Ovary (tissue), 9 donors: ENCODE data around the gene DHX57. TPM values are rescaled to one million over a fixed set of nuclear protein-coding genes. Genes with fewer than 3 reads are reported as not detected.

Experiments used
- DNase-seq, 5 donors: peaks; one replicate each; pipeline ENCODE4 v3.0.0-alpha.2; 2019 to 2020
- H3K27ac ChIP-seq, 2 donors: fragments of 200-600 bp; one replicate each; pipeline versions ENCODE4 v1.5.1 to v1.8.0; 2019 to 2022
- H3K27me3 ChIP-seq: fragments of 200-600 bp; one replicate; pipeline ENCODE4 v1.8.0; 2022
- H3K36me3 ChIP-seq: fragments of 200-600 bp; sonication (generic); one replicate; pipeline ENCODE4 v1.5.1; 2019
- H3K4me1 ChIP-seq: one replicate; pipeline ENCODE4 v1.8.1; 2013; ENCODE audit warnings: mild to moderate bottlenecking, moderate library complexity; ENCODE audit not compliant: insufficient read depth
- H3K4me3 ChIP-seq: fragments of 200-600 bp; sonication (generic); one replicate; pipeline ENCODE4 v1.5.1; 2017
- H3K9me3 ChIP-seq, 2 donors: fragments of 200-600 bp in 1 of 2; sonication (generic) in 1 of 2; one replicate each; pipeline versions ENCODE4 v1.5.1 to v1.8.1; 2013 to 2019; ENCODE audit warnings: mild to moderate bottlenecking in 1 of 2, moderate library complexity in 1 of 2
- CTCF ChIP-seq, 3 donors: fragments of 450-650 bp in 2 of 3; fragments of 200-600 bp in 1 of 3; IDR thresholded peaks; one replicate each; pipeline versions ENCODE4 v1.5.1 to v1.8.0; 2016 to 2022; ENCODE audit warnings: antibody characterized with exemption in 3 of 3, mild to moderate bottlenecking in 1 of 3
- EP300 ChIP-seq: sonication (generic); formaldehyde crosslinking; IDR thresholded peaks from one replicate; pipeline ENCODE4 v1.6.1; 2017; ENCODE audit warnings: antibody characterized with exemption
- POLR2A ChIP-seq: fragments of 450-650 bp; IDR thresholded peaks from one replicate; pipeline ENCODE4 v1.6.1; 2017; ENCODE audit warnings: antibody characterized with exemption, mild to moderate bottlenecking, moderate library complexity
- WGBS, 3 donors: extraction: QIAGEN DNeasy Blood & Tissue Kit in 1 of 3; methylation state at CpG; one replicate each; pipeline versions ENCODE4 v1.1.5 to v1.1.7; 2013 to 2017; 5-methylcytosine and 5-hydroxymethylcytosine counted together
- intact Hi-C, 4 donors: fragments of 100-400 bp; cut with DNase I; formaldehyde crosslinking; loops; one replicate each; pipeline versions ENCODE4 v1.11.0 to v1.15.1; 2022 to 2023
- polyA plus RNA-seq, 2 donors: library from polyadenylated mRNA; stranded (reverse); fragments of 200-250 nt in 1 of 2; fragments of 350-450 nt in 1 of 2; fragmentation: Illumina TruSeq in 1 of 2; extraction: RNeasy Lipid Tissue Mini Kit (QIAGEN cat#74804) in 1 of 2; gene quantifications; one replicate each; pipeline ENCODE4 v1.2.3, GENCODE V29; 2013 to 2014
- total RNA-seq, 7 donors: library from RNA; depleted of rRNA in 2 of 7; stranded (reverse); fragments of >200 nt in 2 of 7; fragmentation: NEBNext Ultra II Directional in 3 of 7; extraction: Animal tissue kit (Norgen Biotek cat#: 25700) in 3 of 7; gene quantifications; one replicate each; pipeline versions ENCODE4 v1.1.0 to v1.2.4, GENCODE V29; 2016 to 2023
- donor health status: DM: no; HTN: no; CAD: no; lungs with moderate emphysema.
- donor health status: DM: no; HTN: no; CAD: no.
- donor health status: Bipolar disorder and iron deficiency.
- donor health status: DM: yes; HTN: yes; CAD: no.
- donor health status: DM: no; HTN: no; CAD: no.
- donor health status: DM: yes; HTN: yes; CAD: no.

The DHX57 gene
- total and polyA plus RNA-seq, 9 donors, result 8.7 to 24.4 (median 16.5) TPM

GRCh38 chr2:38886063-38886462 lies 10.3 kb upstream of the DHX57 start:
- H3K27me3 ChIP-seq, result no peaks in the 10 kb centered on the region
- H3K9me3 ChIP-seq, result no peaks in the 10 kb centered on the region
- TF ChIP-seq POLR2A, result no peak
- TF ChIP-seq CTCF (IDR thresholded peaks at IDR 0.05), result no peak
- no peak for TF ChIP-seq EP300
- no peak overlapping the region for H3K27ac ChIP-seq
- no peak for DNase-seq
- no peaks in the 10 kb centered on the region for H3K4me1 ChIP-seq
- intact Hi-C loops, result no loop called here
- H3K4me3 ChIP-seq, result no peak overlapping the region
- H3K36me3 ChIP-seq, result no peaks in the 10 kb centered on the region

GRCh38 chr2:38876407-38876806 lies 673 bp upstream of the DHX57 start:
- H3K9me3 ChIP-seq, result no peaks in the 10 kb centered on the region

GRCh38 chr2:38875227-38875575 lies 533 bp downstream of the DHX57 start:
- H3K4me1 ChIP-seq, result peaks cover 2% of the 10 kb centered on the region

More at GRCh38 chr2:38876407-38876806, 673 bp upstream of the DHX57 start:
- peaks cover 2% of the 10 kb centered on the region for H3K4me1 ChIP-seq
- TF ChIP-seq POLR2A (no peak), EP300 (no peak), CTCF (IDR thresholded peaks at IDR 0.05) (no peak)
- intact Hi-C loops, result no loop called here
- 4 to 14% (median 6%) methylated on average over 10 of the region's 10 CpGs for WGBS, 3 donors
- no peak overlapping the region for H3K27ac ChIP-seq
- H3K27me3 ChIP-seq, result no peaks in the 10 kb centered on the region
- no peaks in the 10 kb centered on the region for H3K36me3 ChIP-seq
- no peak for DNase-seq
- peak overlapping the region; percentile 64 for H3K4me3 ChIP-seq

GRCh38 chr2:38873763-38874162 lies 2.0 kb downstream of the DHX57 start:
- no peaks in the 10 kb centered on the region for H3K36me3 ChIP-seq
- intact Hi-C loops, result no loop called here
- no peak overlapping the region for H3K27ac ChIP-seq
- no peaks in the 10 kb centered on the region for H3K27me3 ChIP-seq
- WGBS, 3 donors, result 74 to 77% (median 76%) methylated on average over 5 of the region's 5 CpGs
- DNase-seq, result no peak
- no peak for TF ChIP-seq CTCF (IDR thresholded peaks at IDR 0.05)
- TF ChIP-seq EP300, result no peak
- no peak for TF ChIP-seq POLR2A
- peaks cover 2% of the 10 kb centered on the region for H3K4me1 ChIP-seq
- no peak overlapping the region for H3K4me3 ChIP-seq
- no peaks in the 10 kb centered on the region for H3K9me3 ChIP-seq

More at GRCh38 chr2:38875227-38875575, 533 bp downstream of the DHX57 start:
- TF ChIP-seq CTCF (IDR thresholded peaks at IDR 0.05) (no peak), EP300 (no peak), POLR2A (no peak)
- Histone ChIP-seq H3K27me3 (no peaks in the 10 kb centered on the region), H3K9me3 (no peaks in the 10 kb centered on the region), H3K27ac (peak overlapping the region; percentile 26 to 43), H3K4me3 (peak overlapping the region; percentile 64), H3K36me3 (no peaks in the 10 kb centered on the region)
- intact Hi-C loops, result no loop called here
- DNase-seq, result no peak
- 0 to 1% (median 0%) methylated on average over 10 of the region's 10 CpGs for whole genome bisulfite sequencing, 3 donors

- no peaks in the 10 kb centered on the region for H3K9me3 ChIP-seq
- H3K27ac ChIP-seq, result no peak overlapping the region
- H3K36me3 ChIP-seq, result no peaks in the 10 kb centered on the region
- TF ChIP-seq EP300 (no peak), POLR2A (no peak), CTCF (IDR thresholded peaks at IDR 0.05) (no peak)
- H3K4me3 ChIP-seq, result no peak overlapping the region
- no peaks in the 10 kb centered on the region for H3K27me3 ChIP-seq
- intact Hi-C loops, result no loop called here
- 98% methylated on average over 3 of the region's 3 CpGs for WGBS, 3 donors
- no peaks in the 10 kb centered on the region for H3K4me1 ChIP-seq
- no peak for DNase-seq
Measured at GRCh38 chr2:38871432-38871831, 4.3 kb downstream of the DHX57 start.
